G401 (cell line): ENCODE results near the gene GRID2. TPM values are rescaled to one million over a fixed set of nuclear protein-coding genes. Genes with fewer than 3 reads are reported as not detected.
A peak's percentile ranks its signal among the peaks of the same experiment; 100 is the strongest.
"Not testable (repeated sequence)": the region's sequence is repeated elsewhere in the genome, so short reads cannot be mapped to it uniquely, and the experiment has no call there.

Experiments
- DNase-seq: peaks from one replicate; pipeline ENCODE4 v3.0.0-alpha.2; 2015; ENCODE audit warnings: low spot score
- in situ Hi-C: cut with HindIII; loops from 2 replicates; pipeline ENCODE4 v1.10.0; 2016; ENCODE audit warnings: low sequenced_read_pairs, mixed read lengths
- total RNA-seq: library from RNA; depleted of rRNA; stranded (reverse); fragments of >200 nt; shearing (Covaris generic); gene quantifications from 2 replicates; pipeline ENCODE4 v1.2.3, GENCODE V29; 2014

The GRID2 gene
- total RNA-seq, 1 experiment from 2014 or later, result not detected

DNA sequence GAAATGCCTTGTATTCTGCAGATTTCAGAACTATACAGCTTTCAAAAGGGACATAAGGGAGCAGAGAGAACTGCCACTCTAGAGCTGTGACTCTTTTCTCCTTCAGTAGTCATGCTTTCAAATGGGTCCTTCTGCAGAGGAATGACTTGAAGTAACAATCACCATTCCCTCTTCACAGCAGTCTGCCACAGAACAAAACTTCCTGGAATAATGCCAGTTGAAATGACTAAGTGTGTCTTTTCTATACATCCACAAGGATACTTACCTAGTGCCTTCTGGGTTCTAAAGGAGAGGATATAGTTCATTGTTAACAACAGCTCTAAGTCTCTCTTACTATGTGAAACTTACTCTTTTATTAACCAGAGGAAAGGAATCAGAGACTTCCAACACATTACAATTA is 1009.4 kb downstream of the GRID2 start:
- no peak for DNase-seq
- in situ Hi-C loops, result no loop called here

- DNase-seq, result peak; percentile 82
- in situ Hi-C loops, result no loop called here
Observed at GRCh38 chr4:93317057-93317456, 1013.3 kb downstream of the GRID2 start.

DNA sequence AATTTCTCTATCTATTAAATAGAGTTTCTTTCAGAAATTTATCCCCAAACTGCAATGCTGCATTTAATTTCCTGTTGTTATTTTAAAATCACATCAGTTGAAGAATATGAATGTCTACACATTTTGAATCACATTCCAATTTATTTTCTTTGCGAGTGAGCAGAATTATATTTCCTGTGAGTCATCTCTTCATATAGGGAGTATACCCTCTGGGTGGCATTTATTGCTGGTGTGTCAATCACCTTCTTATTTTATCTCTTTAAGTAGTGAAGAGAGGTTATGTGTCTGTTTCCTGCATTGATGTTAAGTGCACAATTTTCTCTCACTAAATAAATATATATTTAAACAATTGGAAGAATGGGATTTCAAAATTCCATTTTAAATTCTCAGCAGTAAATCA is 1013.8 kb downstream of the GRID2 start:
- in situ Hi-C loops, result no loop called here

DNA sequence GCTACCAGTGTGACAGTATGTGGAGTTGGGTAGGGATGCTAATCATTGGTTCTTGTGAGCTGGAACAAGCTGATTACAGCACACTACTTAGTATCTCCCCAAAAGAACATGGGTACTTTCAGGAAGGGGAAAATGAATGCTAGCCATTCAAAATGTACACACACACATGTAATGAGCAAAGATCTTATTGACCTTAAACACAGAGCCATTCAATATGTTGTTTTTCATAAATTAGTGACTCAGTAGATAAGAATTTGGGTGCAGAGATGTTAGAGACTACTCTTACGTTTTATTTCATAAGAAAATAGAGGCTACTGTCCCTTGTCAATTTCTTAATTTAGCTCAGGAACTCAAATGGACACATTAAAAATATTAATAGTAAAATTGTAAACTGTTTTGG is 1015.3 kb downstream of the GRID2 start:
- in situ Hi-C loops, result no loop called here
- DNase-seq, result no peak

More for the DNA sequence above, 1013.8 kb downstream of the GRID2 start:
- no peak for DNase-seq

DNA sequence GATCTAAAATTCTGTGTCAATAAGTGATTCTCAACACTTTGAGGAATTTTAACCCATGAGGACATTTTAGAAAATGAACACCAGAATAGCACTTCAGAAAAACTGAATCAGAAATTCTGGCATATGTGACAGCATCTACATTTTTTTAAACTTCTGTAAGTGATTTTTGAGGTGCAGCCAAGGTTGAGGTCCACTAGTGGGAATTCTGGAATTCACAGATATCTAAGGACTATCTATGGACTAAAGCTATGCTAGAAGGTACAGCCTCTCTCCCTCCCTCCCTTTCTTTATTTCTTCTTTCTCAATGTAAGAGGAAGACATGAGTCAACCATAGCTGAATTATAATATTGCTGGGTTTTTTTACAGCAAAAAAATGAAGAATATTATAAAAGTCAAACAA is 1016.6 kb downstream of the GRID2 start:
- DNase-seq, result no peak
- in situ Hi-C loops, result no loop called here

DNA sequence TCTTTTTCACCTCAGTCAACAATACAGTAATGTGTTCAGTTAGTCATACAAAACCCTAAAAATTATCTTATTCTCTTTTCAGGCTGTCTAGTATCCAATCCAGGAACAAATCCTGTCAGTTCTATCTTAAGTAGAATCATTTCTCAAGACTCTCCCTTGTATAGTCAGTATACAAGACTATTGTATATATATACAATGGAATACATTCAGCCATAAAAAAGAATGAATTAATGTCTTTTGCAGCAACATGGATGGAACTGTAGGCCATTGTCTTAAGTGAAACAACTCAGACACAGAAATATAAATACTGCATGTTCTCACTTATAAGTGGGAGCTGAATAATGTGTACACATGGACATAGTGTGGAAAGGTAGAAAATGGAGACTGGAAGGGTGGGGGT is 1023.6 kb downstream of the GRID2 start:
- no peak for DNase-seq
- in situ Hi-C loops, result no loop called here

GRCh38 chr4:93334003-93334402 is 1030.2 kb downstream of the GRID2 start:
- in situ Hi-C loops, result no loop called here
- DNase-seq, result no peak

- in situ Hi-C loops, result no loop called here
- DNase-seq, result no peak
Observed at GRCh38 chr4:93337196-93337595, 1033.4 kb downstream of the GRID2 start.

- in situ Hi-C loops, result no loop called here
- DNase-seq, result no peak
Observed at GRCh38 chr4:93342738-93343137, 1039.0 kb downstream of the GRID2 start.

DNA sequence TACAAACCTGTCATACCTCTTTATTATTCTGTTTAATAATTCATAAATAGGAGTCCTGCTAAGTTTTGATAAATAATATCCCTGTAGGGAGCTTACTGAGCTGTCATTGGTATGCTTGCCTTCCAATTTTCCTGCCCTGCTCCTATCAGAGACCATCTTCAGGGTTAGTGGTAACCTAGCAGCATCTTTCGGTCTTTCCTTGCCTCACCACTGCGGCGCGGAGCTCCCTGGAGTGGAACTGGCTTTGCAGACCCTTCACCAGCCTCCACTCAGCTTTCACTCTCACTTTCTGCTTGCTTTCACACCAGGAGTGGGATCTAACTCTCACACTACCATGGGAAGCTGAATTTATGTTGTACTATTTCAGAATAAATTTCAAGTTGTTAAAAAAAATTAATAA is 1043.1 kb downstream of the GRID2 start:
- in situ Hi-C loops, result no loop called here
- no peak for DNase-seq

DNA sequence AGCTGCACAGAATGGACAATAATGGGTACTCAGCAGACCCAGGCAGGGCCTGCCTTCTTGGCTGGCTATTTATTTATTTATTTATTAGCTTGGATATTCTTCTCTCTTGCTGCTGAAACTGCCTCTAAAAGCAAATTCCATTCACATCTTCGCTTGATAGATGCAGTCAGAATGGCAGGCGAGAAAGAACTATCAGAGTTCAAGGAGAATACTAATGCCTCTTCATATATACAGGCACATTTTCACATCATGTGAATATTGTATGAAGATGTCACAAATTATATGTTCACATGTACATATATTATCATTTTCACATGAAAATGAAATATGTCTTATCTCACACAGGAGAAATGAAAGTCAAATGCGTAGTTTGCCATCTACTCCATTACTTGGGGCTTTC is 1045.1 kb downstream of the GRID2 start:
- in situ Hi-C loops, result no loop called here
- no peak for DNase-seq

DNA sequence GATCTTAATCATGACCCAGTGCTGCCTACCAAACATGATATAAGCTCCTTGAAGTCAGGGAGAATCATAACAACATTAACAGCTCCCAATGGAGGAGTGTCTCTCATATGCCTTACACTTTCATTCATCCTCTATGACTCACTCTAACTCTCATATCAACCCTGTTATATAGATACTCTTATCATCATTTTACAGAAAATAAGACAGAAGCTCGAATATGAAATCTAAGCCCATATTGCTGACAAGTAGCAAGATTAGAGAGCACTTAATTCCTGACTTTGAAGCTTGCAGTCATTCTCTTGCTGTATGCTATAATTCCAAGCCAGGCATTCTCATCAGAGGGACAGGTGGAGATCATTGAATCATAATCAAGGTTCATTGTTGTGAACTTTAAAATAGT is 1048.1 kb downstream of the GRID2 start:
- DNase-seq, result no peak
- in situ Hi-C loops, result no loop called here

GRCh38 chr4:93355411-93355810 is 1051.6 kb downstream of the GRID2 start:
- in situ Hi-C loops, result no loop called here
- DNase-seq, result no peak

DNA sequence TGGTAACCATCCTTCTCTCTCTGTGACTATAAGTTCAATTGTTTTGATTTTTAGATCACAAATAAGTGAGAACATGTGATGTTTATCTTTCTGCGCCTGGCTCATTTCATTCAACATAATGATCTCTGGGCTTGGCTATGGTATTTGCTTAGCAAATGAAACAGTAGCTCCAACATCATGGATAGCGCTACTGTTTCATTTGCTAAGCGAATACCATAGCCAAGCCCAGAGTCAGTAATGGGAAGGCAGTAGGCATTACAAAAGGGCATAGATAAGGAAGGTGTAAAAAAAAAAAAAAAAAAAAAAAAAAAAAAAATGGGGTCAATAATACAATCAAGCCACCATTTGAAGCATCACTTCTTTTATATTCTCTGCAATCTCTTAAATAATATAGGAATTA is 1055.8 kb downstream of the GRID2 start:
- DNase-seq, result no peak

GRCh38 chr4:93366169-93366755 is 1062.5 kb downstream of the GRID2 start:
- DNase-seq, in situ Hi-C loops: not testable (repeated sequence)

More for the DNA sequence above, 1055.8 kb downstream of the GRID2 start:
- in situ Hi-C loops, result no loop called here

GRCh38 chr4:93368968-93369367 is 1065.2 kb downstream of the GRID2 start:
- no peak for DNase-seq
- in situ Hi-C loops, result no loop called here

DNA sequence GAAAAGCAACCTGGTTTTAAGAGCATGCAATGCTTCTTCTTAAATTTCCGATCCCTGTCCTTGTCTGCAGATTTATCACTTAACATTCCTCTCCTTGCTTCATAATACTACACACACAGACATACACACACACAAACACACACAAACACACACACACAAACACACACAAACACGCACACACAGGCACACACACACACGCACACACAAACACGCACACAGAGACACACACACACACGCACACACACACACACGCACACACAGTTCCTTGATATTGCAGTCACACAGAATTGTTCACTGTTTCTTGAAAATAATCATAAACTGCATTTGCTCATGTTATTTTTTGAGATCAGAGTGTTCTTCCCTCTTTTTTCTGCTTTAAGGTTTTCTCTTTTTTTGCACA is 1066.5 kb downstream of the GRID2 start:
- in situ Hi-C loops, result no loop called here

GRCh38 chr4:93373893-93374860 is 1070.4 kb downstream of the GRID2 start:
- no peak for DNase-seq
- in situ Hi-C loops, result no loop called here

More for the DNA sequence above, 1066.5 kb downstream of the GRID2 start:
- DNase-seq, result no peak

- DNase-seq, result no peak
- in situ Hi-C loops, result no loop called here
Observed at GRCh38 chr4:93384241-93384640, 1080.5 kb downstream of the GRID2 start.

DNA sequence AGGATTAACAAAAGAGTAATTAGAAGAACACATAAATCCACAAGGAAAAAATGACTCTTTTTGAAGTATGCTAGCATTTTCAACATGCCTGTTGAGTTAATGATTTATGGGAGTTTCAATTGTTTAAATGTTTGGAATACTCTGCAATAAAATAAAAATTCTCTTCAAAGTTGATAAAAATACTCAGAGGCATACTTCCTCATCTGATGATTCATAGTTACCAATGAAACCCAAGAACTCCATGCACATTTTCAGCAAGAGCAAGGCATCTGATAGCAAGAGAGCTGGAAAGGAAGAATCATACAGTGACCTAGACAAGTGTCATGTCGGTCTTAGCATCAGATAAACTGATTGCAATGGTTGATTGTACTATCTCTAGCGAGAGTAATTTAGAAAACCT is 1081.1 kb downstream of the GRID2 start:
- in situ Hi-C loops, result no loop called here
- no peak for DNase-seq
